COLO829 (cell line): ENCODE data around the gene MTARC2.

Source experiments
- DNase-seq: peaks from one replicate; pipeline ENCODE4 v3.0.0; 2012; ENCODE audit warnings: low spot score

Gene MTARC2

DNA sequence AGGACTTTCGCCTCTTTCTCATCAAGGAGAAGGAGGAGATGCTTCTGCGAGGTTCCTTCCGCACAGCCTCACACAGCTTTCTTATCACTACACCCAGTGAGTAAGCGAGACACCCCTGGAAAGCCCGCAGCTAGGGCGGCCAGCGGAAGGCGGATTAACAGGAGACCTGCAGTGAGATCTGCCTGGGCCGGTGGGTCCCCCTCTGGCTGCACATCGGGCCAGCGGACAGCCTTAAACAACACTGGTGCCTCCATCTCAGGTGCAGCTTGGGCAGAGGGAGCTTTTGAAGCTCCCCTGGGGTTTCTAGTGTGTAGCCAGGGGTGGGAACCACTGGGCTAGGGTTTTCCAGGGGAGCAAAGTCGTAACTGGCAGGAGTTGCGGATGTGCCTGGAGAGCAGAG lies 21.1 kb downstream of the MTARC2 start:
- no peak for DNase-seq

DNA sequence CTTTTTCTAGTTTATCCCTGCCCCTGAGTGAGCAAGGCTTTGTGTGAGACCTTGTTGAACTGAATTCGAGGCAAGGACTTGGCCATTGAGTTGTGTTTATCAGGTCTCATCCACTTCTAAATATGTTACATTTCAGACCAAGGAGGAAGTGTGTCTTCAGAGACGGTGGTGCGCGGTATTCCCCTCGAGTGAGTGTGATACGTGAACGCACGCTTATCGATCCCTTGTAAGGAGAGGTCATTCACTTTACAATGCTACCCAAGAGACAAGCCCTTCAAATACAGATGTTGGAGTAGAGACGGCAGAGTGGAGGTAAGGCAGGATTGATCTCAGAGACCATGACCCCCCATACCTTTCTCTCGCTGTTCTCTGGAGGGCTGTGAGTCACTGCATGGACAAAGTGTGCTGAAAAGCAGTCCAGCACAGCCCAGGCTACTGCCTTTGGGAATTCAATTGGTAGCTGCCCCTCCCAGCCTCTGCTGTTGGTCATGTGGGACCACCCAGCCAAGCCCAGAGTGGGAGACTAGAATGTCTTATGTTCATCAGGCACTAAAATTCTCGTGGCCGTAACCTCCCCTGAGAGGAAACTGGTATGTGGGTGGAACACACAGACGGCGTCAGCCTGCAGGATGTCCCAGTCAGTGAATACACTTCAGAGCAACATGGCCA lies 22.3 kb downstream of the MTARC2 start:
- DNase-seq, result no peak

DNA sequence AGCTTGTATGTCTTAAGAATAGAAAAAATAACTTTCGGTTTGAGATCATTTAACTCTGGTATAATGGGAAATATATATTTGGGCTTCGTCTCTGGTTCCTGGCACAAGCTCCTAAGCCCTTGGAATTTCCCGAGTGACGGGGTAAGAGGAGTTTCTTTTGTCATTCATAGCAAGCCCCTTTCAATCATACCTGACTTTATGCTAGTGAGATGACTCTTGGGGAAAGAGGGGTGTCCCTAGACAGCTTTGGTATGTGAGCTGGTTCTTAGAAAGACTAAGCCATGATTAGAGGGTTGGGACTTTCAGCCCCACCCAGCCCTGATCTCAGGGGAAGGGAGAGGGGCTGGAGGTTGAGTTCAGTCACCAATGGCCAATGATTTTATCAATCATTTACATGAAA lies 24.7 kb downstream of the MTARC2 start:
- DNase-seq, result no peak

DNA sequence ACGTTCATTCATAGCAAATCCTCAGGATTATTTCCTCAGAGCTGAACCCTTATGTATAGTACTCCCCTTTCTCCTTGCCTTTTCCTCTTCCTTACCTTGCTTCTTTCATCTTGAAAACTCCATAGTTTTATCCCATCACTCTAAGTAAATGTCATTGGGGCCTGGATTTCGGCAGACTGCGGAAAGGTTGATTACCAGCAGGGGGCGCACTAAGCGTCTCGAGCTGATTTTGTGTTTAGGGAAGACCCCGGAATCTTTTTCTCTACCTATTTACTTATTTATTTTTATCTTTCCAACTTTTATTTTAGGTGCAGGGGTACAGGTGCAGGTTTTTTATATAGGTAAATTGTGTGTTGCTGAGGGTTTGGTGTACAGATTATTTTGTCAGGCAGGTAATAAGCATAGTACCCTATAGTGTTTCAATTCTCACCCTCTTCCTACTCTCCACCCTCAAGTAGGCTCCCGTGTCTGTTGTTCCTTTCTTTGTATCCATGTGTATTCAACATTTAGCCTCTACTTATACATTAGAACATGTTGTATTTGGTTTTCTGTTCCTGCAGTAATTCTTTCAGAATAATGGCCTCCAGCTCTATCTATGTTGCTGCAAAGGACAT lies 27.2 kb downstream of the MTARC2 start:
- peak; percentile 71 for DNase-seq

DNA sequence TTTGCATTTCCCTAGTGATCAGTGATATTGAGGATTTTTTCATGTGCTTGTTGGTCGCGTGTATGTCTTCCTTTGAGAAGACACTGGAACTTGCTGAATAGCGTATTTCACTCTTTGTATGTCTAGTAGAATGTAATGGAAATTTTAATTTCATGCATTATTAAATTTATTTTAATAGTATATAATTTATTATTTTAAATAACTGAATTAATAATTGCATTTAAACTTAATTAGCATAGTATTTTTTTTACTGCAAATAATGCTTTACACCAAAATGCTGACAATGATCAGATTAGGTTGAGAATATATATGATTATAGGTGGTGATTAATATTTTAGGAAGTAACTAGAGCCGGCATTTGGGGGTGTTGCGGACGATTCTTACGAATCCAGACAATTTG lies 28.1 kb downstream of the MTARC2 start:
- DNase-seq, result no peak

DNA sequence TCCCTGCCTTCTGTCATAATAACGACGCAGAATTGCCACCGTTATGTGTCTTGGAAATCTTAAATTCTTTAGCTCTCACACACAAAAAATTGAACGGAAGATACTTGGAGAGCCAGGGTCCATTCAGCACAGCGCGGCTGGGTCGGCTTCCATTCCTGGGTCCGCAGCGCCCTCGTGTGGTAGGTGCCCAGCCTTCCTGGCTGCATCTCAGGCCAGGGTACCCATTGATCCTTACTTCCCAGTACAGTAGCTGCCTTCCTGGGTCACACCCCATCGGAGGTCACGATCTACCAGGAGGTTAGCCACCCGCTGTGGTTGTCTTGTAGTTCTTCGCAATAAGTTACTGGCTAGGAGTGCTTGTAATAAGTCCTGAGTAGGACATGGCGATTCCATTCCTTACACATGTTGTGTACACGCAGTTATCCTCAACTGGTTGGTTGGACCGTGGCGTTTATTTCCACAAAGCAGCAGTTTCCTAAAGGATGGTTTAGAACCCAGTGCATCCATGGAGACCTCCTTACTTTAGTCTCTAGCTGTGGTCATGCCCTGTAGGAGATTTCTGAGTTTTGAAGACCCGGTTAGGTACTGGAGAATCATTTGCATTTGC lies 28.7 kb downstream of the MTARC2 start:
- DNase-seq, result peak; percentile 95

DNA sequence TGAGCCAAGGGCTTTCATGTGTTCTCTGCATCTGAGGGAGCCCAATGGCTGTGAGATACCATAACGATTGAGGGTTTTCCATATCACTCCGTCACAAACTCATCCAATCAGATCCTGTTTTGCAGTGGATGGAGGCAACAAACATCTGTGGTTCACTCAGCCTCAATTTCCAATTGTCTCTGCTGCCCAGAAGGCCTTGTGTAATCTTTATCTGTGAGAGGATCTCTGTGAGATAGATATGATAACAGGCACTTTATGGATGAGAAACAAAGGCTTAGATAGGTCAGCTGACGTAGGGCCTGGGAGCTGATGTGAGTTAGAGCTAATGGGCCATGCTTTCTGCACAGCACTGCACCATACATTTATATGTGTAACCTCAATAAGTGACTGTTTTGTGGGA lies 35.3 kb downstream of the MTARC2 start:
- no peak for DNase-seq

DNA sequence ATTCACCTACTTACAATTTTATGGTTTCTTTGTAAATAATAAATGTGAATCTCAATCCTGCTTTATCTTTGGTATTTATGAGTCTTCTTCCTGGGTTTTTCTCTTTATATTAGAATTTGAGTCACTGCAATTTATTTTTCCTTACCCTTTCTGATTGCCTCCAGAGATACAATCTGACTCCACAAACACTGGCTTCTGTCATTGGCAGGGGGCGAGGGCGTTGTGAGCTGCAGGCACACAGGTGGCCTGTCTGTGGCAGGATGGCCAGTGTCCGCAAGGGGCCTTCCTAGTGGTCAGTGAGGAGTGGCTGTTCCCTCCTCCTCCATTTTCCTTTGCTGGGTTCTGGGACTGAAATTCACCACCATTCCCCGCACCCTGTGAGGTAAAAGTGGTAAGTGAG lies 36.6 kb downstream of the MTARC2 start:
- no peak for DNase-seq

DNA sequence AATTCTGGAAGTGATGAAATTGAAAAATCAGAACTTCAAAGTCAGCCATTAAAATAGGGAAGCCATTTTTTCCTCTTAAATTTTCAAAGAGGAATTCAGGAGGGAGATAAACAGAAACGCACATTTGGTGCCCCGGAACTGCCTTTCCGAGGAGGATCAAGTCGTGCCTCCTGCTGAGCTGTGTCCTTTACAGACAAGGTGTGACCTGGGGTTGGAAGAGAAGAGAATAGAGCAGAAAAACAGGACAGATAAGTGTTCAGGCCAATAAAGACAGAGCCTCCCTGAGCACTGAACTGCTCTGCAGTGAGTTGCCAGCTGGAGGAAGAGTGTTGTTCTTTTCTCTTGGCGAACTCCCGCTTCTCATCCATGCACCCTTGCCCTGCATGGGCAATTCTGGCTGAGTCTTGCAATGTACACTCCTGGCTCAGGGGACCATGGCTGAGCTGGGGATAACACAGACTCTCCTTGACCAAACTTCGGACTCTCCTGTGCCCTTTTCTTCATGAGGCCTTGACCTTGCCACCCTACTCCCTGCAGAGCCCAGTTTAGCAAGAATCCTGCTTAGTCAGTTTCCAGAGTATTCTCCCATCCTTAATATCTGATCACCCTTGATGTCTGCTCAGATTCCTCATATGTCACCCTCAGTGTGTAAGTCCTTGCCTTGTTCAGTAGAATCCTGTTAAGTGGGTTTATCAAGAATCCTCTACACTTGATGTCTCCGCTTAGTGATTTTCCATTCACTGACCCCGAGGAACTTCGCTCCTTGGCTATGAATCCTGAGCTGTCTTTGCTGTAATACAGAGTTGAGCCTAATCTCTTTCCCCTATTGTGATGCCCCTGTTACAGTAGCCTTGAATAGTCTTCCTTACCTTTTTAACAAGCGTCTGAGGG lies 37.3 kb downstream of the MTARC2 start:
- no peak for DNase-seq

DNA sequence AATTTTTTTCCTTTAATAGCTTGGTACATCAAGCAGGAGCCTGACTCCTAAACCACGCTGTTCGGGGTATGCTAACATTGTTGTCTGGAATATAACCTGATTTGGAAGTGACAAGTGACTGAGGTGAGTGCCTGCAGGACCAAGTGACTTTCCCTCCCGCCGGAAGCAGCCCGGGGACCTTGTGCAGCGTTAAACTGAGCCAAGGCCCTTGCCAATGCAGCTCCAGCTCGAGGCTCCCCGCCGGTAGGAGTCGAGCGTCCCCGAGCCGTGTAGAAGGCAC lies 37.9 kb downstream of the MTARC2 start:
- no peak for DNase-seq

DNA sequence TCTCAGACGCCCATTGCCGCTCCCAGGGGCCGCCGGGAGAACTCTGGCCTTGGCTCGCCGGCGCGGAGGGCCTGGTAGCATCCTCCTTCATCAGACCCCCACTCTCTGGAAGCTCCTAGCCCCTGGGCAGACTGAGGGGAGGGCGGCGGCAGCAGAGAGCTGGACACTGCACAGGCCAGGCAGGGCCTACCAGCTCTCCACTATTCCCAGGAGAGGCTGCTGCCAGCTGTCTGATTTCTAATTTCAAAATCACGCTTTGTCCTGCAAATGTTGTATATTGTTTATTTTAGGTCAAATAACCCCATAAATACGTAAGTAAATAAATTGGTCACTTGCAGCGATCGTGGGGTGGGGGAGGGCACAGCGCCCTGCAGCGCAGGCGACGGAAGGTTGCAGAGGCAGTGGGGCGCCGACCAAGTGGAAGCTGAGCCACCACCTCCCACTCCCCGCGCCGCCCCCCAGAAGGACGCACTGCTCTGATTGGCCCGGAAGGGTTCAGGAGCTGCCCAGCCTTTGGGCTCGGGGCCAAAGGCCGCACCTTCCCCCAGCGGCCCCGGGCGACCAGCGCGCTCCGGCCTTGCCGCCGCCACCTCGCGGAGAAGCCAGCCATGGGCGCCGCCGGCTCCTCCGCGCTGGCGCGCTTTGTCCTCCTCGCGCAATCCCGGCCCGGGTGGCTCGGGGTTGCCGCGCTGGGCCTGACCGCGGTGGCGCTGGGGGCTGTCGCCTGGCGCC lies 38.4 kb downstream of the MTARC2 start, which contains the start of gene MTARC1:
MTARC1 (plus strand) TSS at position 577 of the 732 bp plus-strand sequence; CDS start at position 609, 32 bp downstream.
- no peak for DNase-seq

DNA sequence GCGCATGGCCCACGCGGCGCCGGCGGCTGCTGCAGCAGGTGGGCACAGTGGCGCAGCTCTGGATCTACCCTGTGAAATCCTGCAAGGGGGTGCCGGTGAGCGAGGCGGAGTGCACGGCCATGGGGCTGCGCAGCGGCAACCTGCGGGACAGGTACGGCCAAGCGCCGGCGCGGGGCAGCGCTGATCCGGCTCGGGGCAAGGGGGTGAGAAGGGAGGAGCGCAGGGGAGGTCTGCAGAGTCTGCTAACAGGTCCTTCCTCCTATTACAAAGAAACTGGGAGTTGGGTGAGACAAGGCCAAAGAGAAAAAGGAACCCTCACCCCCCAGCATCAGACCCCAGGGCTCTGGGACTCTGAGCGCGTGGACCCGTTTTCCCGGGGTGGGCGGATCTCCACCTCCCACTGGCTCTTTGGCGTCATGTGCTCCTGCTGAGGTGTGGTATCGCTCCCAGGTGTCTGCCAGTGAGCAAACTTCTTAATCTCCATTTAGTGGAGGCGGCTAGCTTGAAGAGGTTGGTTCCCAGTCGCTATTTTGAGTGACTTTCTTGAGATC lies 39.0 kb downstream of the MTARC2 start:
- DNase-seq, result no peak

DNA sequence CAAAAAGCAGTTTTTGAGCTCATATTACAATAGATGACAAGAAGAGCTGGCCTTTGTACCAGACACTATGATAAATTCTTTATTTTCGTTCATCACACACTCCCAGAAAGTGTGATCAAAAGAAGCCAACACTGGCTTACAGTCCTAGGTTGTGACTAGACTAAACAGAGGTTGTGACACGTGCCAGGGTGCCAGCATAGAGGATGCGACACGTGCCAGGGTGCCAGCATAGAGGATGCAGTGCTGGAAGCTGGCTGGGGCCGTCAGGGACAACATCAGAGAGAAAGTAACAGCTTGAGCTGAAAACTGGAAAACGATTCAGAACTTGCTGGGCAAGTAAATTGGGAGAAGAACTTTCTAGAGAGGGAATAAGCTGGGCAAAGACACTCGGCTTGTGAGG lies 40.8 kb downstream of the MTARC2 start:
- DNase-seq, result no peak

DNA sequence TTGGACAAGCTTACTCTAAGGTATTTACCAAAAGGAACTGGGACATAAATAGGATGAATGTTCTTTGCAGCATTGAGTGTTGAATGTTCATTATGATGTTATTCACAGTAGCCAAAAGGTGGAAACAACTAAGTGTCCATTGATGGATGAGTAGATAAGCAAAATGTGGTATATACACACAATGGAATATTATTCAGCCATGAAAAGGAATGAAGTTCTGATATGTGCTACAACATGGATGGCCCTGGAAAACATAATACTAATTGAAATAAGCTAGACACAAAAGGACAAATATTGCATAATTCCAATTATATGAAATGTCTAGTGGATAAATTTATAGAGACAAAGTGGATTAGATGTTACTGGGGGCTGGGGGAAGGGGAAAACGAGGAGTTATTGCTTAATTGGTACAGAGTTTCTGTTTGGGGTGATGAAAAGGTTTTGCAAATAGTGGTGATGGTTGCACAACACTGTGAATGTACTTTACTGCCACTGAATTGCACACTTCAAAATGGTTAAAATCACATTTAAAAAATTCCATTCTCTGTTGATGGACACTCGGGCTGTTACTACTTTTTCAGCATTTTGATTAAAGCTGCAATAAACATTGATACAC lies 41.5 kb downstream of the MTARC2 start:
- no peak for DNase-seq

DNA sequence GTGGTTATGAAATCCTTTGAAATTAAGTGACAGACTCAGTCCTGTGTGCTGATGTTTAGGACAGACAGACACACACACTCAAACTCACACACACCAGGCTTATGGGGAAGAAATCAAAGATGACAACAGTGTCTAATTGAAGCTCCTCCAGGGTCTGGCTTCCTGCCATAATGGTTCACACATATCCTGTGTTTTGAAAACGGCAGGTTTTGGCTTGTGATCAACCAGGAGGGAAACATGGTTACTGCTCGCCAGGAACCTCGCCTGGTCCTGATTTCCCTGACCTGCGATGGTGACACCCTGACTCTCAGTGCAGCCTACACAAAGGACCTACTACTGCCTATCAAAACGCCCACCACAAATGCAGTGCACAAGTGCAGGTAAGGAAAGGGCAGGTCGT lies 43.2 kb downstream of the MTARC2 start:
- no peak for DNase-seq

DNA sequence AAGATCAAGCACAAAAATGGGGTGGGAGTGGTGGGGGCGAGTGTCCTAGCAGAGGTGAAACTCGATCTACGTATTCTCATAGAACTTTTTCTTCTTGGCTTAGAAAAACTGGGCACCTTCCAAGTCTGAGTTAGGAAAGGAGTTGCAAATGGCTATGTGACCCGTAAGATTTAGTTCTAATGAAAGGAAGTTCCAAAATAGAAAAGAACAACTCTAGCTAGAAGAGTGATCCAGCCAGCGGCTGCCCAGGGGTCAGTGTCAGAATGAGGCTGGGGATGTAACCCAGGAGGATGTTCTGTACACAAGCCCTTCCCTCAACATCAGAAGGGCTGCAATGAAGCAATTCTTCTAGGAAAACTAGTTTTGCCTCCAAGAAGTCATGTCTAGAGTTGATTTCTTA lies 43.8 kb downstream of the MTARC2 start:
- no peak for DNase-seq

DNA sequence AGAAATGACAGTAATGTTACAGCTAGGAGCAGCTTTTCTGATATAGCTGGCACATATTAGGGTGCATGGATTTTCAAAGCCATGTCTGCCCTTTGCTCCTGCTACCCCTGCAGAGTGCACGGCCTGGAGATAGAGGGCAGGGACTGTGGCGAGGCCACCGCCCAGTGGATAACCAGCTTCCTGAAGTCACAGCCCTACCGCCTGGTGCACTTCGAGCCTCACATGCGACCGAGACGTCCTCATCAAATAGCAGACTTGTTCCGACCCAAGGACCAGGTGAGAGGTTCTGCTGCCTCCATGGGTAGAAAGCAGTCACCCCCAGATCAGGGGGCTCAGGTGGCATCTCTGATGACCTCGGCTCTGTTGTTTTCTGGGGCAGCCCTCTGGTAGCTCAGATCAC lies 48.4 kb downstream of the MTARC2 start:
- DNase-seq, result no peak

DNA sequence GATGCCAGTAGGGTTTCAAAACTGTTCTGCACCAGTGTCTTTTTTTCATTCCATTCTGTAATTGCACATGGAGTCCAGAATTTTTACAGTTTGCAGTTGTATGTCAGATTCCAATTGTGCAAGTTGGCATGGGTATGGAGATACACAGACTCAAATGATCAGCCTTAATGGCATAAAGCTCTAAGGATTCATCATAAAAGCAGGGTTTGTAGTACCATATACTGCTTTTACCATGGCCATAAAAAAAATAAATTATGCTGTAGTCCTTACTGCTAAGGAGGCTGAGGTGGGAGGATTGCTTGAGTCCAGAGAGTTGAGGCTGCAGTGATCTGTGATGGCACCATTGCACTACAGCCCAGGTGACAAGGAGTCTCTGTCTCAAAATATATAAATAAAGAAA lies 48.9 kb downstream of the MTARC2 start:
- no peak for DNase-seq

DNA sequence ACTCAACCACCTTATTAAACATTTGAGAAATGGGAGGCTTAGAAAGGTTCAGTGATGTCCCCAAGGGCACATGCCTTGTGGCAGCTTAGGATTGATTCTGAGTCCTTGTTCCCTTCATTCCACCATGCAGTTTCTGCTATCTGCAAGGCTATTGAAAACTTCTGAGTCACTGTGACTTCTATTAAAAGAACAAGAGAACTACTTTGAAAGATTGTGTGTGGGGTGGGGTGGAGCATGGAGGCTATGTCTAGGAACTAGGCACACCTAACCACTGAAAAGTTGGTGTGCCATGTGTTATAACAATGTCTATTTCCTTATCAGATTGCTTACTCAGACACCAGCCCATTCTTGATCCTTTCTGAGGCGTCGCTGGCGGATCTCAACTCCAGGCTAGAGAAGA lies 49.4 kb downstream of the MTARC2 start:
- no peak for DNase-seq

DNA sequence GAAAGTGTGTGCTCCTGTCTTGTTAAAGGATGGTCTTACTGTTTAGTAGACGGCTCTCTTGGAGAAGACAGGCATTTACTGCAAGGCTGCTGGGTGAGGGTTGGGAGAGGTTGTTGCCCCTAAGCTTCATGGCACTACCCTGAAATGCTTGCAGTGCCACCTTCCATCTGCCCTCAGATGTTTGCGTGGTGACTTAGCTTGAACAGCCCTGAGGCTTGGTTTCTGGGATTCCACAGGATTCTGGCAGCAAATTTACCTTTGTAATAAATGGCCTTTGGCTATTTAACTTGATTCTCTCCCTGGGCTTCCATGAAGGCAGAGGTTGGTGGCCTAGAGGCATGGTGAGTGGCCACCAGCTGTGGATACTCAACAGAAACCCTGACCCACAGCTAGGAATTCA lies 50.2 kb downstream of the MTARC2 start:
- no peak for DNase-seq

DNA sequence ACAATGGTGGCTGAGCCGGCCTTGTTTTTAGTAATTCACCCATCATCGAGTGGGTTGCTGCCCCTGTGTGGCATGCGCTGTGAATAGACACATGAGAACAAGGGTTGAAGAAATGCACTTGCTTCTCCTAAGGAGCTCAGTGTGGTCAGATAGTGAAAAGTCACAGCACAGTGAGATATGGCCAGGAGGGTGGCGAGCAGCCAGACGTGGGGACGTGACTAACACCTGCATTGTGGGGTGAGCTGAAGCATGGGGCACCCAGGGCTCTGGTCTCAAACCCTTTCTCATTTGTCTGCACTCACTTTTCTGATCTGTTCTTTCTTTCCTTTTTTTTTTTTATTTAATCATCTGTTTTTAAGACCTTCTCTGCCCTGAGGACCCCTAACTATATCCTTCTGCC lies 52.1 kb downstream of the MTARC2 start:
- no peak for DNase-seq
